PFSK-1 (cell line): ENCODE data around the gene ZDHHC17.

ENCODE experiments used
- FOXP2 ChIP-seq: optimal IDR thresholded peaks from 2 replicates; pipeline ENCODE3; 2011; ENCODE audit warnings: borderline replicate concordance, control low read depth, inconsistent platforms; ENCODE audit not compliant: insufficient read depth; ENCODE audit errors: extremely low read length, extremely low read depth
- POLR2AphosphoS5 ChIP-seq: IDR thresholded peaks from 2 replicates; pipeline ENCODE4 v1.6.1; 2012; ENCODE audit warnings: low read depth, mild to moderate bottlenecking, control low read depth, low read length, moderate library complexity
- SIN3A ChIP-seq: IDR thresholded peaks from 2 replicates; pipeline ENCODE4 v1.6.1; 2012; ENCODE audit warnings: mild to moderate bottlenecking, low read length, moderate library complexity, borderline replicate concordance; ENCODE audit not compliant: insufficient read depth
- TAF1 ChIP-seq: IDR thresholded peaks from 2 replicates; pipeline ENCODE4 v1.6.1; 2012; ENCODE audit warnings: low read length, control low read depth, borderline replicate concordance; ENCODE audit not compliant: insufficient read depth
- TF ChIP-seq, protein P1 (sequence below), 2 experiments: IDR thresholded peaks; 2 replicates each; pipeline versions ENCODE4 v1.6.1 to v1.8.0; 2011 to 2012; ENCODE audit warnings: low read depth in 2 of 2, low read length in 2 of 2, control low read depth in 1 of 2, inconsistent platforms in 1 of 2, mild to moderate bottlenecking in 1 of 2, moderate library complexity in 1 of 2; ENCODE audit not compliant: insufficient read depth in 1 of 2

The ZDHHC17 gene

DNA sequence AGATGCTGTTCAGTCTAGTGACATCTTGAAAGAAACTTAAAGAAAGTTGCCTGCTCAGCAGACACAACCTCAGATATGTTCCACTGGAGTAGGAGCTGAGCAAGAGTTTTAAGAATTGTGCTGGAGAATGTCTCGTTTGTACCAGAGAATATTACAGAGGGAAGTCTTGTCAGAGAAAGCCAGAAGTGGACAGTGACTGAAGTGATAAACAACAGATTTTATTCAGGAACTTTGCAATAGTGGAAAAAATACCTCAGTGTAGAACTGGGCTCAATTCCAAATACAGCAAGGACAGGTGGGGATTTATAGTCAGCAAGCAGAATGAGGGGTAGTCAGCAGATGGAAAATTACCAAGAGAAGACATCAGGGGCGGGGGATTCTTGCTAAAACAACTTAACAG is 18.6 kb downstream of the ZDHHC17 start:
- TF ChIP-seq SIN3A (no peak), POLR2AphosphoS5 (no peak), FOXP2 (no peak), TAF1 (no peak)
- TF ChIP-seq, protein P1, sequence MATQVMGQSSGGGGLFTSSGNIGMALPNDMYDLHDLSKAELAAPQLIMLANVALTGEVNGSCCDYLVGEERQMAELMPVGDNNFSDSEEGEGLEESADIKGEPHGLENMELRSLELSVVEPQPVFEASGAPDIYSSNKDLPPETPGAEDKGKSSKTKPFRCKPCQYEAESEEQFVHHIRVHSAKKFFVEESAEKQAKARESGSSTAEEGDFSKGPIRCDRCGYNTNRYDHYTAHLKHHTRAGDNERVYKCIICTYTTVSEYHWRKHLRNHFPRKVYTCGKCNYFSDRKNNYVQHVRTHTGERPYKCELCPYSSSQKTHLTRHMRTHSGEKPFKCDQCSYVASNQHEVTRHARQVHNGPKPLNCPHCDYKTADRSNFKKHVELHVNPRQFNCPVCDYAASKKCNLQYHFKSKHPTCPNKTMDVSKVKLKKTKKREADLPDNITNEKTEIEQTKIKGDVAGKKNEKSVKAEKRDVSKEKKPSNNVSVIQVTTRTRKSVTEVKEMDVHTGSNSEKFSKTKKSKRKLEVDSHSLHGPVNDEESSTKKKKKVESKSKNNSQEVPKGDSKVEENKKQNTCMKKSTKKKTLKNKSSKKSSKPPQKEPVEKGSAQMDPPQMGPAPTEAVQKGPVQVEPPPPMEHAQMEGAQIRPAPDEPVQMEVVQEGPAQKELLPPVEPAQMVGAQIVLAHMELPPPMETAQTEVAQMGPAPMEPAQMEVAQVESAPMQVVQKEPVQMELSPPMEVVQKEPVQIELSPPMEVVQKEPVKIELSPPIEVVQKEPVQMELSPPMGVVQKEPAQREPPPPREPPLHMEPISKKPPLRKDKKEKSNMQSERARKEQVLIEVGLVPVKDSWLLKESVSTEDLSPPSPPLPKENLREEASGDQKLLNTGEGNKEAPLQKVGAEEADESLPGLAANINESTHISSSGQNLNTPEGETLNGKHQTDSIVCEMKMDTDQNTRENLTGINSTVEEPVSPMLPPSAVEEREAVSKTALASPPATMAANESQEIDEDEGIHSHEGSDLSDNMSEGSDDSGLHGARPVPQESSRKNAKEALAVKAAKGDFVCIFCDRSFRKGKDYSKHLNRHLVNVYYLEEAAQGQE (IDR thresholded peaks at IDR 0.05; ENCODE audit: insufficient read depth in 1 of 2, low read depth in 2 of 2, low read length in 2 of 2) = no peak

DNA sequence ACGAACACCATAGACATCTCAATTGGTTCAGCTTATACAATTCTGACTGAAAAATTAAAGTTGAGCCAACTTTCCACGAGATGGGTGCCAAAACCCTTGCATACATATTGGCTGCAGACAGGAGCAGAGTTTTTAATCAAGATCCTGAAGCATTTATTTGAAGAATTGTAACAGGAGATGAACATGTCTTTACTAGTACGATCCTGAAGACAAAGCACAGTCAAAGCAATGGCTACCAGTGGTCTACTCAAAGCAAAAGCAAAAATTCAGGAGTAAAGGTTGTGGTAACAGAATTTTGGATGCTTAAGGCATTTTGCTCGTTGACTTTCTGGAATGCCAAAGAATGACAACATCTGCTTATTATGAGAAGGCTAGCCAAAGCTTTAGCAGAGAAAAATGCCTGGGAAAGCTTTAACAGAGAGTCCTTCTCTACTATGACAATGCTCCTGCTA is 20.7 kb downstream of the ZDHHC17 start:
- no peak for TF ChIP-seq POLR2AphosphoS5
- TF ChIP-seq FOXP2 = no peak
- no peak for TF ChIP-seq TAF1
- TF ChIP-seq, protein P1 (IDR thresholded peaks at IDR 0.05; ENCODE audit: insufficient read depth in 1 of 2, low read depth in 2 of 2, low read length in 2 of 2) = no peak
- TF ChIP-seq SIN3A = no peak

DNA sequence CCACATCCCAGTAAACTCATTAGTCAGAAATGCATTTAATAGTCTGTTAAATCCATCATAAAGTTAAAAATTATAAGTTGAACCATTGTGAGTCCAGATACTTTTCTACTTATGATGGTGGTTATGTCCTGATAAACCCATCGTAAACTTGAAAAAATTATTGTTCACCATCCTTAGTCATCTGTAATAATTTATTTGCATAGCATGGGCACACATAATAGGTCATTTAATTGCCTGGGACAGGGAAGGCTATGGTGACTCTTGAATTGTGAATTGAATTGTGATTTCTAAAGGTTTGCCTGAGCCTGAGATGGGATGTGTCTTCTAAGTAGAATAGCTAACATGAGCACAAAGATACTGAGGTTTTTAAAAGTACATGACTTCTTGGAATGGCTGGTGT is 21.5 kb downstream of the ZDHHC17 start:
- TF ChIP-seq FOXP2 (no peak), POLR2AphosphoS5 (no peak), TAF1 (no peak), SIN3A (no peak)
- TF ChIP-seq, protein P1 (IDR thresholded peaks at IDR 0.05; ENCODE audit: insufficient read depth in 1 of 2, low read depth in 2 of 2, low read length in 2 of 2) = no peak

DNA sequence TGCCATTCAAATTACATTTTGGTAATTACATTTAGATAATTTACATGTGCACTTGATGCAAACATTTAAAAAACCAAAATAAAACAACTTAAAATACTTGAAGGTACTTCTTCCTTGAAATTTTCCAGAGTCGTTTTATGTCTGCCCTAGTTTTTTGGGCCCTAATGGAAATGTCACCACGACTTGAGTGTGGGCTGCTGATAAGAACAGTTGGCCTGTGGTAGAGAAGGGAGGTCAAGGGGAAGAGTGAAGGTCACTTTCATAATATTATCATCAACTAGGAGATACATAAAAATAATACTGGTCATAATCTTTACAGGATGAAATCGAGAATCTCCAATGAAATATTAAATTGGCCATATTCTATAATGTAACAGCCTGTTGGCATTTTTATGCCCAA is 23.1 kb downstream of the ZDHHC17 start:
- TF ChIP-seq, protein P1 (IDR thresholded peaks at IDR 0.05; ENCODE audit: insufficient read depth in 1 of 2, low read depth in 2 of 2, low read length in 2 of 2) = no peak
- TF ChIP-seq FOXP2 = no peak

DNA sequence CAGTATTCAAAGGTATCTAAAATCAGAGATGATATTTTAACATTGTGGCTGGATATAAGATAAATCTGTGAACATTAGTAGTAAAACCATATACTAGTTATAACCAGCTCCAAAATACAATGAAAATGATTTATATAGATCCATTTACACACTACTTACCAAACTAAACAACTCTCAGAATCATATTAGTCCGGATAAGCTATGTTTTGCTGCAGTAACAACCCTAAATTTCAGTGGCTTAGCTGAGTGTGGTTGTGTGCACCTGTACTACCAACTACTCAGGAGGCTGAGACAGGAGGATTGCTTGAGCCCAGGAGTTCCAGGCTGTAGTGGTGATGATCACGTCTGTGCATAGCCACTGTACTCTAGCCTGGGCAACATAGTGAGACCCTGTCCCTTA is 23.8 kb downstream of the ZDHHC17 start:
- TF ChIP-seq FOXP2 = no peak
- no peak for TF ChIP-seq SIN3A
- TF ChIP-seq POLR2AphosphoS5 = no peak
- TF ChIP-seq TAF1 = no peak
- TF ChIP-seq, protein P1 (IDR thresholded peaks at IDR 0.05; ENCODE audit: insufficient read depth in 1 of 2, low read depth in 2 of 2, low read length in 2 of 2) = no peak
